HFFc6 (cell line): ENCODE data around the gene PRDM5. TPM values are rescaled to one million over a fixed set of nuclear protein-coding genes. Genes with fewer than 3 reads are reported as not detected.

ENCODE experiments used
- DNase-seq: peaks from one replicate; pipeline ENCODE4 v3.0.0-alpha.2; 2018
- H3K27ac Mint-ChIP-seq: 2 replicates; pipeline ENCODE4 v1.8.0; 2020; ENCODE audit warnings: mild to moderate bottlenecking, mixed read lengths
- H3K27me3 Mint-ChIP-seq: 2 replicates; pipeline ENCODE4 v1.8.0; 2021; ENCODE audit warnings: mild to moderate bottlenecking, moderate library complexity, mixed read lengths; ENCODE audit not compliant: insufficient read depth
- H3K36me3 Mint-ChIP-seq: 2 replicates; pipeline ENCODE4 v1.8.0; 2021; ENCODE audit warnings: low read depth, mixed read lengths
- H3K4me1 Mint-ChIP-seq: 2 replicates; pipeline ENCODE4 v1.8.0; 2020; ENCODE audit warnings: low read depth, mixed read lengths
- H3K4me3 Mint-ChIP-seq: 2 replicates; pipeline ENCODE4 v1.8.0; 2020; ENCODE audit warnings: mild to moderate bottlenecking, moderate library complexity, mixed read lengths
- H3K9me3 Mint-ChIP-seq: 2 replicates; pipeline ENCODE4 v1.8.0; 2020; ENCODE audit warnings: mild to moderate bottlenecking, mixed read lengths
- CTCF ChIP-seq: fragments of 200-600 bp; sonication (generic); IDR thresholded peaks from 2 replicates; pipeline ENCODE4 v1.5.0; 2021; ENCODE audit warnings: antibody characterized with exemption, mild to moderate bottlenecking
- total RNA-seq, 6 experiments: library from RNA; stranded (reverse); fragmentation: NEBNext Ultra II Directional; extraction: Animal tissue kit (Norgen Biotek cat#: 25700); gene quantifications; 2 replicates in 1 of 6; 3 replicates in 5 of 6; pipeline ENCODE4 v1.2.3, GENCODE V29; 2021

PRDM5 gene
- total RNA-seq, 6 experiments from 2014 or later = 8.3 to 13.4 (median 12.5) TPM

- Mint-ChIP-seq H3K9me3 (no peaks in the 10 kb centered on the region), H3K27ac (no peak overlapping the region), H3K4me3 (no peak overlapping the region), H3K4me1 (peaks cover 8% of the 10 kb centered on the region), H3K36me3 (no peaks in the 10 kb centered on the region), H3K27me3 (no peaks in the 10 kb centered on the region)
- 0 out of 2 replicates have a peak, but pooled peaks have one; percentile 9 for TF ChIP-seq CTCF
- no peak for DNase-seq
Measured at GRCh38 chr4:120771907-120772306, 150.6 kb downstream of the PRDM5 start.

DNA sequence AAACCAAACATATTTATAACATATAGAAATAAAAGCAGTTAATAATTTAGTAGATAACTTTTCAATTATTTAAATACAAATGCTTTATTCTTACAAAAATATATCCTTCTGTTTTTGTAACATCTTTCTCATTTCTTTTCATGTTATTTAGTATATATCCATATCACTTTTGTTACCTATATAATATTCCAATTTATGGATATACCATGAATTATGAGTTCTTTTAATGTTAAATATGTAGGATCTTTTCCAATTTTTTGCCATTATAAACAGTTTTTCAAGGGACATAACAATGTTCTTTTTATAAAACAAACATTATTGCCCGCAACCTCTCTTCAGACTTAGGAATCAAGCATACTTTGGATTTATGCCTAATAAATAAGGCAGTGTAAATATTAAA, 151.6 kb downstream of the PRDM5 start:
- DNase-seq = no peak
- Mint-ChIP-seq H3K9me3 (no peaks in the 10 kb centered on the region), H3K27ac (no peak overlapping the region), H3K4me3 (no peak overlapping the region), H3K4me1 (peaks cover 8% of the 10 kb centered on the region), H3K36me3 (no peaks in the 10 kb centered on the region), H3K27me3 (no peaks in the 10 kb centered on the region)
- TF ChIP-seq CTCF = no peak

- no peak for TF ChIP-seq CTCF
- Mint-ChIP-seq H3K27me3 (no peaks in the 10 kb centered on the region), H3K27ac (0 out of 2 replicates have a peak overlapping the region, but pooled peaks have one; percentile 22), H3K36me3 (no peaks in the 10 kb centered on the region), H3K4me3 (peak overlapping the region; percentile 51; the same call in 1 of the 2 replicates), H3K4me1 (peaks cover 8% of the 10 kb centered on the region), H3K9me3 (no peaks in the 10 kb centered on the region)
- DNase-seq = peak; percentile 28
Measured at GRCh38 chr4:120769227-120769626, 153.3 kb downstream of the PRDM5 start.

GRCh38 chr4:120765260-120765680, 157.3 kb downstream of the PRDM5 start:
- H3K9me3 Mint-ChIP-seq = no peaks in the 10 kb centered on the region
- TF ChIP-seq CTCF = no peak
- H3K27ac Mint-ChIP-seq = no peak overlapping the region
- no peaks in the 10 kb centered on the region for H3K36me3 Mint-ChIP-seq
- no peak overlapping the region for H3K4me3 Mint-ChIP-seq
- H3K4me1 Mint-ChIP-seq = peaks cover 8% of the 10 kb centered on the region
- no peaks in the 10 kb centered on the region for H3K27me3 Mint-ChIP-seq
- no peak for DNase-seq

DNA sequence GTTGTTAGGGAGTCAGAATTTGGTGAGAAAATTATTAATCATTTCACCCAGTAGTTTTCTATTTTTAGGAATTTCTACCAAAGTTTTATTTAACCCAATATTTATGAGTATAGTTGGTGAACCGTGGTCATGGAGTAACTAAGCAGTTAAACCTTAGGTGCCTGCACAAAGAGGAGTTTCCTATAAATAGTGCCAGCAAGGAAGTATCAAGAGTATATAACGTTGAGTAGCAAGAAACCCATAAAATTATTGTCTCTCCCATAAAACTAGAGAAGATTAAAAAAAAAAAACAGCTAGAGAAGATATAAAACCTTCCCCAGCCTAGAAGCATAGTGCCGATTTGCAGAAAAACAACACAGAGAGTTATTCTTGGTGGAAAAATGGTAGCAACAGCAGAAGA, 158.9 kb downstream of the PRDM5 start:
- Mint-ChIP-seq H3K4me1 (no peaks in the 10 kb centered on the region), H3K27ac (no peak overlapping the region), H3K9me3 (no peaks in the 10 kb centered on the region), H3K4me3 (no peak overlapping the region), H3K27me3 (peaks cover 2% of the 10 kb centered on the region; the same call in 1 of the 2 replicates), H3K36me3 (no peaks in the 10 kb centered on the region)
- no peak for DNase-seq
- TF ChIP-seq CTCF = no peak

GRCh38 chr4:120761070-120761469, 161.5 kb downstream of the PRDM5 start:
- peaks cover 2% of the 10 kb centered on the region; the same call in 1 of the 2 replicates for H3K27me3 Mint-ChIP-seq
- no peaks in the 10 kb centered on the region for H3K36me3 Mint-ChIP-seq
- no peak for TF ChIP-seq CTCF
- DNase-seq = no peak
- no peak overlapping the region for H3K4me3 Mint-ChIP-seq
- H3K27ac Mint-ChIP-seq = no peak overlapping the region
- no peaks in the 10 kb centered on the region for H3K4me1 Mint-ChIP-seq
- no peaks in the 10 kb centered on the region for H3K9me3 Mint-ChIP-seq
